Measurements from ENCODE around the gene SHC4. TPM values are rescaled to one million over a fixed set of nuclear protein-coding genes. Genes with fewer than 3 reads are reported as not detected.
"Not testable (repeated sequence)": the region's sequence is repeated elsewhere in the genome, so short reads cannot be mapped to it uniquely, and the experiment has no call there.

Gene SHC4
- polyA plus RNA-seq, 1 of the 3 experiments (the other 2 are of a cell fraction), result 1.6 TPM

DNA sequence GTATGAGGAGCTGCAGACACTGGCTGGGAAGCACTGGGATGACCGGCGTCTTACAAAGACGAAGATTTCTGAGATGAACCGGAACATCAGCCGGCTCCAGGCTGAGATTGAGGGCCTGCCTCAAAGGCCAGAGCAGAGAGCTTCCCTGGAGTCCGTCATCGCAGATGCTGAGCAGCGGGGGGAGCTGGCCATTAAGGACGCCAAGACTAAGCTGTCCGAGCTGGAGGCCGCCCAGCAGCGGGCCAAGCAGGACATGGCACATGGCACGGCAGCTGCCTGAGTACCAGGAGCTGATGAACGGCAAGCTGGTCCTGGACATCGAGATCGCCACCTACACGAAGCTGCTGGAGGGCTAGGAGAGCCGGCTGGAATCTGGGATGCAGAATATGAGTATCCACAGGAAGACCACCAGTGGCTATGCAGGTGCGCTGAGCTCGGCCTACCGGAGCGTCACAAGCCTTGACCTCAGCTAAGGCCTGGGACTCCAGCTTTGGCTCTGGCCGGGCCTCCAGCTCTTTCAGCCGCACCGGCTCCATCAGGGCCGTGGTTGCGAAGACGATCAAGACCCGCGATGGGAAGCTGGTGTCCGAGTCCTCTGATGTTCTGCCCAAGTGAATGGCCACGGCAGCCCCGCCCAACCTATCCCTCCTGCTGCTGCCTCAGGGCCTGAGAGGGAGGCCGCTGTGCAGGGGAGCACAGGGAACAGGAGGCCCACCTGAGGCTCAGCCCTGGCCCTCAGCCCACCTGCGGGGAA, 9.2 kb upstream of the SHC4 start (continued):
- TF ChIP-seq, protein P1, sequence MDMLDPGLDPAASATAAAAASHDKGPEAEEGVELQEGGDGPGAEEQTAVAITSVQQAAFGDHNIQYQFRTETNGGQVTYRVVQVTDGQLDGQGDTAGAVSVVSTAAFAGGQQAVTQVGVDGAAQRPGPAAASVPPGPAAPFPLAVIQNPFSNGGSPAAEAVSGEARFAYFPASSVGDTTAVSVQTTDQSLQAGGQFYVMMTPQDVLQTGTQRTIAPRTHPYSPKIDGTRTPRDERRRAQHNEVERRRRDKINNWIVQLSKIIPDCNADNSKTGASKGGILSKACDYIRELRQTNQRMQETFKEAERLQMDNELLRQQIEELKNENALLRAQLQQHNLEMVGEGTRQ (IDR thresholded peaks at IDR 0.05; ENCODE audit: borderline replicate concordance, low read depth, low read length), result no peak

DNA sequence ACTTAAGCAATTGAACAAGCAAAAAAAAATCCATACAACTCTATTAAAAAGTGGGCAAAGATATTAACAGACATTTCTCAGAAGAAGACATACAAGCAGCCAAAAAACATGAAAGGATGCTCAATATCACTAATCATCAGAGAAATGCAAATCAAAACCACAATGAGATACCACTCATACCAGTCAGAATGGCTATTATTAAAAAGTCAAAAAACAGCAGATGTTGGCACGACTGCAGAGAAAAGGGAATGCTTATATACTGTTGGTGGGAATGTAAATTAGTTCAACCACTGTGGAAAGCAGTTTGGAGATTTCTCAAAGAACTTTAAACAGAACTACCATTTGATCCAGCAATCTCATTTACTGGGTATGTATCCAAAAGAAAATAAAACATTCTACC, 7.2 kb upstream of the SHC4 start:
- 11% methylated on average over 1 of the region's 1 CpG for WGBS (ENCODE audit: low lambda C conversion rate)
- H3K9me2 ChIP-seq; H3K27ac ChIP-seq (ENCODE audit: low read depth in 2 of 2, low read length in 1 of 2); H3K4me3 ChIP-seq (ENCODE audit: low read depth in 2 of 2, low read length in 1 of 2); H2AFZ ChIP-seq (ENCODE audit: low read depth); H3K4me1 ChIP-seq (ENCODE audit: control insufficient read depth in 1 of 2, insufficient read depth in 2 of 2, low read depth in 1 of 2, low read length in 1 of 2); H3K79me2 ChIP-seq (ENCODE audit: insufficient read depth); H3K9me3 ChIP-seq; H3K9ac ChIP-seq; DNase-seq; H3K27me3 ChIP-seq (ENCODE audit: insufficient read depth); CTCF ChIA-PET; H3F3A ChIP-seq (replicated peaks; ENCODE audit: insufficient read depth); H3K4me2 ChIP-seq; POLR2A ChIA-PET; H3K36me3 ChIP-seq (replicated peaks in 1 of 2; ENCODE audit: control insufficient read depth in 1 of 2, insufficient read depth in 2 of 2, low read length in 1 of 2); H4K20me1 ChIP-seq (ENCODE audit: insufficient read depth): not testable (repeated sequence)
- TF ChIP-seq EP300 (IDR thresholded peaks at IDR 0.05; ENCODE audit: borderline replicate concordance in 1 of 2, low read depth in 1 of 2, low read length in 1 of 2) (peak in 1 of 2 experiments; percentile 40; a peak in 1 of 4 replicates), TCF12 (IDR thresholded peaks at IDR 0.05) (peak; percentile 67), JUND (IDR thresholded peaks at IDR 0.05) (peak; percentile 30; the same call in 1 of the 2 replicates), TEAD4 (IDR thresholded peaks at IDR 0.05; ENCODE audit: borderline replicate concordance, insufficient read depth) (0 out of 2 replicates have a peak, but pooled peaks have one; percentile 19), NFIC (IDR thresholded peaks at IDR 0.05; ENCODE audit: borderline replicate concordance) (peak; percentile 27; the same call in 1 of the 2 replicates)
- TF ChIP-seq, protein P2, sequence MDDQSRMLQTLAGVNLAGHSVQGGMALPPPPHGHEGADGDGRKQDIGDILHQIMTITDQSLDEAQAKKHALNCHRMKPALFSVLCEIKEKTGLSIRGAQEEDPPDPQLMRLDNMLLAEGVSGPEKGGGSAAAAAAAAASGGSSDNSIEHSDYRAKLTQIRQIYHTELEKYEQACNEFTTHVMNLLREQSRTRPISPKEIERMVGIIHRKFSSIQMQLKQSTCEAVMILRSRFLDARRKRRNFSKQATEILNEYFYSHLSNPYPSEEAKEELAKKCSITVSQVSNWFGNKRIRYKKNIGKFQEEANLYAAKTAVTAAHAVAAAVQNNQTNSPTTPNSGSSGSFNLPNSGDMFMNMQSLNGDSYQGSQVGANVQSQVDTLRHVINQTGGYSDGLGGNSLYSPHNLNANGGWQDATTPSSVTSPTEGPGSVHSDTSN (IDR thresholded peaks at IDR 0.05), result peak; percentile 42; the same call in 1 of the 2 replicates

DNA sequence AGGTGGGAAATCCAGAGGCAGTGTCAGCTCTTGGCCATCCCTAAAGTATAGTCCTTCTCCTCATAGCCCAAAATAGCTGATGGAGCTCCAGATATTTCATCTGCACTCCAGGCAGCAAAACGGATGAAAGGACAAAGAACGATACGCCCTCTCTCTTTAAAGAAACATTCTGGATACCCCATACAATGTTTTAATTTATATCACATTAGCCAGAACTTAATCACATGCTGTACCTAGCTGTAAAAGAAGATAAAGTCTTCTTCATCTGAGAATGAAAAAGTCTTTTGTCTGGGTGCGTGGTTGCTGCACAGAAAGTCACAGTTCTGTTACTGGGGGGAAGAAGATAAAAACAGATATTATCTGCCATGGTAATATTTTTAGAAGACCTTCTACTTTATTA, 4.3 kb upstream of the SHC4 start:
- WGBS (ENCODE audit: low lambda C conversion rate), result 81% methylated on average over 4 of the region's 4 CpGs
- no peaks in the 10 kb centered on the region for H3K9me2 ChIP-seq
- DNase-seq, result no peak
- no peak overlapping the region for H2AFZ ChIP-seq (ENCODE audit: low read depth)
- ChIA-PET CTCF (interaction anchor here (0.6 to 3.0 kb wide), 3 partner anchors 8 to 106 kb away, joined by 3 to 11 read pairs (median 11); no protein-coding TSS in a partner anchor), POLR2A (no interaction called here)
- no peaks in the 10 kb centered on the region for H4K20me1 ChIP-seq (ENCODE audit: insufficient read depth)
- no peak overlapping the region for H3K4me3 ChIP-seq (ENCODE audit: low read depth in 2 of 2, low read length in 1 of 2)
- no peak overlapping the region for H3K4me2 ChIP-seq
- H3F3A ChIP-seq (replicated peaks; ENCODE audit: insufficient read depth), result peaks cover 13% of the 10 kb centered on the region
- H3K79me2 ChIP-seq (ENCODE audit: insufficient read depth), result no peaks in the 10 kb centered on the region
- no peaks in the 10 kb centered on the region for H3K27me3 ChIP-seq (ENCODE audit: insufficient read depth)
- no peaks in the 10 kb centered on the region for H3K9me3 ChIP-seq
- no peak overlapping the region for H3K9ac ChIP-seq
- H3K36me3 ChIP-seq (replicated peaks in 1 of 2; ENCODE audit: control insufficient read depth in 1 of 2, insufficient read depth in 2 of 2, low read length in 1 of 2), result no peaks in the 10 kb centered on the region
- no peak overlapping the region for H3K27ac ChIP-seq (ENCODE audit: low read depth in 2 of 2, low read length in 1 of 2)
- H3K4me1 ChIP-seq (ENCODE audit: control insufficient read depth in 1 of 2, insufficient read depth in 2 of 2, low read depth in 1 of 2, low read length in 1 of 2), result peaks cover 5 to 9% of the 10 kb centered on the region in 2 experiments; a peak in 2 of 4 replicates
- TF ChIP-seq RAD21 (IDR thresholded peaks at IDR 0.05; ENCODE audit: low read length) (no peak), TCF12 (IDR thresholded peaks at IDR 0.05) (no peak), CHD2 (IDR thresholded peaks at IDR 0.05; ENCODE audit: low read length, partially characterized antibody) (no peak), SMC3 (IDR thresholded peaks at IDR 0.05; ENCODE audit: low read depth, low read length) (no peak), JUND (IDR thresholded peaks at IDR 0.05) (no peak), EP300 (IDR thresholded peaks at IDR 0.05; ENCODE audit: borderline replicate concordance in 1 of 2, low read depth in 1 of 2, low read length in 1 of 2) (no peak), RXRA (IDR thresholded peaks at IDR 0.05; ENCODE audit: borderline replicate concordance, low read depth) (no peak), YY1 (IDR thresholded peaks at IDR 0.05; ENCODE audit: low read depth) (no peak), FOXM1 (IDR thresholded peaks at IDR 0.05; ENCODE audit: low read depth) (no peak)
- TF ChIP-seq, protein P3, sequence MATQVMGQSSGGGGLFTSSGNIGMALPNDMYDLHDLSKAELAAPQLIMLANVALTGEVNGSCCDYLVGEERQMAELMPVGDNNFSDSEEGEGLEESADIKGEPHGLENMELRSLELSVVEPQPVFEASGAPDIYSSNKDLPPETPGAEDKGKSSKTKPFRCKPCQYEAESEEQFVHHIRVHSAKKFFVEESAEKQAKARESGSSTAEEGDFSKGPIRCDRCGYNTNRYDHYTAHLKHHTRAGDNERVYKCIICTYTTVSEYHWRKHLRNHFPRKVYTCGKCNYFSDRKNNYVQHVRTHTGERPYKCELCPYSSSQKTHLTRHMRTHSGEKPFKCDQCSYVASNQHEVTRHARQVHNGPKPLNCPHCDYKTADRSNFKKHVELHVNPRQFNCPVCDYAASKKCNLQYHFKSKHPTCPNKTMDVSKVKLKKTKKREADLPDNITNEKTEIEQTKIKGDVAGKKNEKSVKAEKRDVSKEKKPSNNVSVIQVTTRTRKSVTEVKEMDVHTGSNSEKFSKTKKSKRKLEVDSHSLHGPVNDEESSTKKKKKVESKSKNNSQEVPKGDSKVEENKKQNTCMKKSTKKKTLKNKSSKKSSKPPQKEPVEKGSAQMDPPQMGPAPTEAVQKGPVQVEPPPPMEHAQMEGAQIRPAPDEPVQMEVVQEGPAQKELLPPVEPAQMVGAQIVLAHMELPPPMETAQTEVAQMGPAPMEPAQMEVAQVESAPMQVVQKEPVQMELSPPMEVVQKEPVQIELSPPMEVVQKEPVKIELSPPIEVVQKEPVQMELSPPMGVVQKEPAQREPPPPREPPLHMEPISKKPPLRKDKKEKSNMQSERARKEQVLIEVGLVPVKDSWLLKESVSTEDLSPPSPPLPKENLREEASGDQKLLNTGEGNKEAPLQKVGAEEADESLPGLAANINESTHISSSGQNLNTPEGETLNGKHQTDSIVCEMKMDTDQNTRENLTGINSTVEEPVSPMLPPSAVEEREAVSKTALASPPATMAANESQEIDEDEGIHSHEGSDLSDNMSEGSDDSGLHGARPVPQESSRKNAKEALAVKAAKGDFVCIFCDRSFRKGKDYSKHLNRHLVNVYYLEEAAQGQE (IDR thresholded peaks at IDR 0.05; ENCODE audit: low read depth, low read length), result no peak
- TF ChIP-seq, protein P4, sequence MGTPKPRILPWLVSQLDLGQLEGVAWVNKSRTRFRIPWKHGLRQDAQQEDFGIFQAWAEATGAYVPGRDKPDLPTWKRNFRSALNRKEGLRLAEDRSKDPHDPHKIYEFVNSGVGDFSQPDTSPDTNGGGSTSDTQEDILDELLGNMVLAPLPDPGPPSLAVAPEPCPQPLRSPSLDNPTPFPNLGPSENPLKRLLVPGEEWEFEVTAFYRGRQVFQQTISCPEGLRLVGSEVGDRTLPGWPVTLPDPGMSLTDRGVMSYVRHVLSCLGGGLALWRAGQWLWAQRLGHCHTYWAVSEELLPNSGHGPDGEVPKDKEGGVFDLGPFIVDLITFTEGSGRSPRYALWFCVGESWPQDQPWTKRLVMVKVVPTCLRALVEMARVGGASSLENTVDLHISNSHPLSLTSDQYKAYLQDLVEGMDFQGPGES (IDR thresholded peaks at IDR 0.05; ENCODE audit: low read depth, low read length), result no peak
